ENCODE measurements around the gene TCERG1L.

TCERG1L gene

DNA sequence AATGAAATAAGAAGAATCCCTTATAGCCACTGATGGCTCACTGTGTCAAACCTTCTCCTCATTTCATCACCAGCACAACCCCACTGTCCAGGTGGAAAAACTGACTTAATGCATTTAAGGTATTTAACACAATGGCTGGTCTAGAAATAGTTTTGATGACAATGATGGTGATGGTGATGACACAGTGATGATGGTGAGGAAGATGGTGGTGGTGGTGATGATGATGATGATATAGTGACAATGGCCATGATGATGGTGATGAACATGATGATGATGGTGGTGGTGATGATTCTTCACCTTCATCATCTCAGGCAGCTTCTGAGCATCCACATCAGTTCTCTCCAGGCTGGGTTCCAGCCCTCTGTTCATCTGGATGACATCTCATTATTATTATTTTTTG is 186.6 kb downstream of the TCERG1L start:
- no peak for DNase-seq (ENCODE audit: low spot score)

DNA sequence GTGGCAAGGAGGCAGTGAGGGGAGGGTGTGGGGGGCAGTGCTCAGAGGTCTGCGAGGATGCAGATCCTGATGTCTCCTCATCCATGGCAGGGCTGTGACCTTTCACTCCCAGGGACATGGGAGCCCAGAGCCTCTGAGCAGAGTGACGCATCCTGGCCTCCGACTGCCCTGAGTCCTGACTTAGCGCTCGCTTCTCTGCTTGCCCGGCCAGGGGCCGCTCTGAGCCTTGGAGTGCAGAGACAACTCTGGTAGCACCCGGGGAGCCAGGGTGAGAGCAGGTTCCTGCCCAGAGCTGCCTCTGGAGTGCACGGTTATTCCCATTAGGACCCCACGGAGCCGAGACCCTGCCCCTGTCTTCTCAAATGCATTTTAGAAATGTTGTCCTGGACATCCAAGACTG is 188.0 kb downstream of the TCERG1L start:
- DNase-seq (ENCODE audit: low spot score), result no peak

DNA sequence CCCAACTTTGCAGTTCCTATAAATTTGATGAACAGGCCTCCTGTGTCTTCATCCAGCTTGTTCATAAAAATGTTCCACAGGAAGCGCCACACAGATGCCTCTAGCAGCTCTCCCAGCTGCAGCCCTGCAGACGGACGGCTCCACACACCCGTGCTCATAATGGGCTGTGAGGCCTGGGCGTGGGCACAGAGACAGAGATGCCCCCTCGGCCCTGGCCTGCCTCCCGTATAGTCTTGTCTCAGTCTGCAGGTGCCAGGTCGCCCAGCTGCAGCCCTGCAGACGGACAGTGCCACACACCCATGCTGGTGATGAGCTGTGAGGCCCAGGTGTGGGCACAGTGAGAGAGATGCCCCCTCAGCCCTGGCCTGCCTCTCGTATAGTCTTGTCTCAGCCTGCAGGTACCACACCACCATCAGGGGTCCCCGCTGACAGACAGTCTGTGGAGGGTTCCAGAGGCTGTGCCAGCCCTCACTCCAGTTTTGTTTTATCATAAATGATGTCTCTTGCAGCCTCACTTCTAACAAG is 189.9 kb downstream of the TCERG1L start:
- no peak for DNase-seq (ENCODE audit: low spot score)

DNA sequence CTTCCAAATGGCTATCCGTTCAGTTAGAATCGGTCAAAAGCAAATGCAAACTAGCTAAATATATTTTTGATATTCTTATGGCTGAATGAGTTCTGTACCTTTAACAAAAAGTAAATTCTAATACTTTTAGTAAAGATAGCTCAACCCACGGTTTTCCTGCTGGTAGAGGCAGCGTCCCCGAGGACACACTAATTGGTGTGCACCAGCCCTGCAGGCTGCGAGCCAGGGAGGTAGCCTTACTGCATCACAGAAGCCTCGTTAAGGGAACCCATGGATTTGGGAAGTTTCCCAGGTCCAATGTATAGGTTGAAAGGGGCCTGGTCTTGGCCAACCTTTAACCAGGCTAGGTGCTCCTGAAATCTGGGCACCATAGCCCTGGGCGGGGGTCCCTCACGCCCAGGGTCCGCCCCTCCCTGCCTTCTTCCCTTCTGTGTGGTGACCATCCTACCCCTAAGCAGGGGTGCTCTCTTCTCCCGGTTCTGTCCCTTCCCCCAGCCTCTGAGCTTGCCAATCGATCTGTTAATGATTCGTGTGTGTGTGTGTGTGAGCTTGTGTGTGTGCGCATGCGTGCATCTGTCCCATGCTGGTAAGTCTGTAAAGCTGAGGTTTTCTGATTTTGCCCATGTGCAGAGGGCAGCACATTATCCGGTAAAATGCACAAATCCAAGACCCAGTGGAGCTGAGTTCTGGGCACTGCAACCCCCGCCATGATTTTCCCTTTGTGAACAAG is 191.7 kb downstream of the TCERG1L start:
- no peak for DNase-seq (ENCODE audit: low spot score)

DNA sequence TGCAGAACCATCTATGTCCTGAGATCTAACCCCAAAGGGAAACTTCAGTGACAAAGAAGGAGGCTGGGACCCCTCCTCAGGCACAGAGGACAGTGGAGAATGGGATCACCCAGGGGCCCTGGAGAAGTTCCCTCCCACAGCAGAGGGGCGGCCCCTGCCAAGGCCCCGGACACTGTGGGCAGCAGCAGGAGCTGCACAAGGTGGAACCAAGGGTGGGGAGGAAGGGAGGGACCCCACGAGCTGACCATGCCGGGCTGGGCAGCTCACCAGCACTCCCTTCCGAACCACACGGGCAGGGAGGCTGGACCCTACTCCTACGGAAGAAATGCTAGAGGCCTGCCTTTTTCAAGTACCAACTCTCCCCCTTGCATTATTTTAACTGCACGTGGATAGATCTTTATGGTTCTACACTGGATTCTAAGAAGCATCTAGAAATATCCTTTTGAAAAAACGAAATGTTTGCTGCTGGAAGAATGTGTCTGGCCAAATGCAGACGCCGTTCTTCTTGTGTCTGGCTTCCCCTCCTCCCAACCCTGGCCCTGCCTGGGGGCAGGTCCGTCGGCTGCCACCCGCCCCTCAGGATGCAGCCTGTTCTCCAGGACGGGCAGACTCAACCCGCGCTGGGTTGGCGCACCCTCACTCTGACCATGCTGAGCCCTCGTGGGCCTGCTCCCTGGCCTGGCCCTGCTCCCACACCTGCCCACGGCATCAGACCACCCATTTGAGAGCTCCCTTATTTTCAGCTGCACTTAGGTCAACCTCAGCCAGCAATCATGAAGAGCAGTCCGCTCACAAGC is 193.9 kb downstream of the TCERG1L start:
- DNase-seq (ENCODE audit: low spot score), result no peak

DNA sequence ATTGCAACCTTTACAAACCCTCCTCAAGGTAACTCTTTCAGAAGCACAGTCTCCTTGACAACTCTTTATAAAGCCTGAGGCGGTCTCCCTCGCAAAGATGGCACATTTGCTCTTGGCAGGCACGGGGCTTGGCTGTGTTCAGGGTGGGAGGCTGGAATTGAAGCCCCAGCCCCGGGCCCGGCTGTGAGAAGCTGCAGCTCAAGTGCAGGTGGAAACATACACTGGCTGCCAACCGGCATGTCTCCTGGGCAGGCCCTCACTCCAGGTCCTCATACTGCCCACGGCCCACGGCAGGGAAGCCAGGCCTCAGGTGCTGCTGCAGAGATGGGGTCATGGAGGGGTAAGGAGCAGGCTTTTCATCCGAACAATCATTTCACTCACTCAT is 194.5 kb downstream of the TCERG1L start:
- no peak for DNase-seq (ENCODE audit: low spot score)

DNA sequence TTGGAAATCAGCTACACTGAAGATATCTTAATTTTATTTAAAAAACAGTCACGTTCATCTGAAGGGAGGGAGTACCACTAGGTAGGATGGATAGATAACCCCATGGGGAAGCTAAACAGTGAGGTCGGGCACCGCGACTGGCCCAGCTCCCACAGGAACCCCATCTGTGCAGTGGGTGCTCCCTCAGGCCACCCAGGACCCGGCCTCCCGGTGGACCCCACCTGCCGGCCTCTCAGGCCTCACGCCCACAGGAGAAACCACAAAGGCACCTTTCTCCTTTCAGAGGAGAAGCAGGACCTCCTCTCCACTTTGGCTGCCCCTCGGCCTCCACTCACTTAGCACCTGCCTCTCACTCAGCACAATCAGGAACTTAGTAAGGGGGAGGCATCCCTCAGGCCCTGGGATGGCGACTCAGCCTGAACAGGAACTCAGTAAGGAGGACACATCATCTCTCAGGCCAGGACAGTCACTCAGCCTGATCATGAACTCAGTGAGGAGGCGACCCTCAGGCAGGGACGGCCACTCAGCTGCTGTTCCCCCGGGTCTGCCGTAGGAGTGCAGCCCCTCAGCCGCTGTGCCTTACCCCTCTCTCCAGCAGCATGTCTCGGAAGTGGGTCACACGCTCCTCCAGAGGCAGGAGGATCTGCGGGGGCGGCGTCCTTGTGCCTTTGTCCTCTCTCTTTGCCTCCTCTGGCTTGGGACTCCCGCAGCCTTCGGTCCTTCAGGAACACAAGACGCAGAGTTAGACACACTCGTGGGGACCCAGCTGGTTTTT is 195.1 kb downstream of the TCERG1L start:
- DNase-seq (ENCODE audit: low spot score), result no peak

DNA sequence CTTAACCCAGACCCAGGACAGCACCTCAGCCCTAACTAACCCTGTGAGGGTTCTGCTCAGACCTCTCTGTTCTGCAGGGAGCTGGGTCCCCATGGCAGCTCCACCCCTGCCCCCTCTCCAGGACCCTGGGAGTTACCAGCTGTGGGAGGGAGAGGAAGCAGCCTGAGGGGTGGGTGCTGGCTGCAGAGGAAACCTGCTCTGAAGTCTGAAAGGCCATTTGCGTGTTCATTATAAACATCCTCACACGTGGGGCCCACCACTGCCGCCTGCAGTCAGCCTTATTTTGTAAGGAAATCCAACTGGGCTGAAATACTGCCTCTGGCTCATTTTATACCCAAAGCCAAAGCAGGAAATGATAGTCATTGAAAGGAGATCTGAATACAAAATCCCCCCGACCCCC is 195.7 kb downstream of the TCERG1L start:
- DNase-seq (ENCODE audit: low spot score), result no peak

DNA sequence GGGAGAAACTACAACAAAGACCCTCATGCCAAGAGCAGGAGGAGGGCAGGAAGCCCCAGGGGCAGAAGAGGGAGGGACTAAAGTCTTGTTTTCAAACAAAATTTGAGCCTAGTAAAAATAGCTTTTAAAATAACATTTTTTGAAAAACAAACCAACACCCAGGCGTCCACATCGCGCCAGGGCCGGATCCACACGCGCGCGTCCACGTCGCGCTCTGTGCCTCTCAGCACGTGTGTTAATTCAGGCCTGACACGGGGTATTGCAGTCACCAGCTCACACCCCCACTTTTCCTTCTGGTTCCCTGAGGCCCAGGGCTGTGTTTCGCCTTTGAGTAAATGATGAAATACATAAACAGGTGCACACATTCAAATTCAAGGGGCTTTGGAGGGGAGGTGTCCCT is 196.2 kb downstream of the TCERG1L start:
- no peak for DNase-seq (ENCODE audit: low spot score)

DNA sequence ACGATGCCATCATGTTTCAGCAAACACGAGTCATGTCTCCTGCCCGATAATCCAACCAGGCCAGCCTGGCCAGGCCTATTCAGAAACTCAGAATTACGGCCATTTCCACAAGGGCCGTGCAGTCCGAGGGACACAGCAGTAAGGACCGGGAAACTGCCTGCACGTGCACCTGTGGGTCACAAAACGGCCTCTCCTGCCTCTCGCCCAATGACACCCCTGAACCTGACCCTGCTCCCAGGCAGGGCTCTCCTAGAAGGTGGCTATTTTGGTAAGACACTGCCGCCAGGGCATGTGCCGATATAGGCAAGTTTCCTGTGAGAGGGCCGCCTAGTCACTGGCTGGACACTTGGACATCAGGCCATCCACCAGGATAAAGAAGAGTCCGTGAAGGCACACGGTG is 196.7 kb downstream of the TCERG1L start:
- DNase-seq (ENCODE audit: low spot score), result no peak

DNA sequence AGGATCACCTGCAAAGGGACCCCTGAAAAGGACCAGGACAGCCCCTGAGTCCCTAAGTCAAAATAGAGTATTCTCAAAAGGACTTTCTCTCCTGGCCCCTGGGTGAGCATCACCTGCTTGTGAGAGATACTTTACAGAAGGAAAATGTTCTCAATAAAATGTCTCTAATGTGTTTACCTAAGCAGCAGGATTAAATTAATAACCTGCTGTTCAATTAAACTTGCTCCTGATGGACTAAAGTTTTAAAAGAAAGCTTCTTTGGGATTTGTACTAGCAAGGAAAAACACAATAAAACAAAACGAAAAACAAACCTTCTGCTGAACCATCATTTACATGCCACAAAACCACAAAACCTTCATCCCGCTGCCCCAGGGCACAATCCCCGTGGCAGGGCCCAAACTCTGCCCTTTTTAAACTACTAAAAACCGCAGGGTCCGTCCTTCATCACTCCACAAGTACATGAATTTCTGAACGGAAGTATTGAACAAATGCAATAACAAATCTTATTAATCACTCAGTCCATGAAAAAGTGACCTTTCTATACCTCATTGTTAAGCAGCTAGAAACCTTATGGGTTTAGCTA is 197.7 kb downstream of the TCERG1L start:
- no peak for DNase-seq (ENCODE audit: low spot score)

DNA sequence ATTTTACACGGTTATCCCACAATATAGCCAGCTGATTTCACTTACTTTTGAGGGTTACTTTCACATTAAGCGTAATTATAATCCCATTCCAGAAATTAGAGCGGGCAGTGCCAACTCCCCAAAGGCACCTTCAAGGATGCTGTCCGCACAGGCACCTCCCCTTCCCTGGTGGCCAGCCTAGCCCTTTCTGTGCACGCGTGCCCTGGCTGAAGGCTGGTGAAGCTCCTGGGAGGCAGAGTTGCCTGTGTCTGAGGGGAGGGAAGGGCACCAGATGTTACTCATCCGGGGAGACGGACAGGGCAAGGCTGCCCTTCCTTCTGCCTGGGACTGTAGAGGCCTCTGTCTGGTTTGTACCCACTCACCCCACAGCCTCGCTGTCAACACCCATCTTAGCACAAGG is 198.4 kb downstream of the TCERG1L start:
- DNase-seq (ENCODE audit: low spot score), result no peak

DNA sequence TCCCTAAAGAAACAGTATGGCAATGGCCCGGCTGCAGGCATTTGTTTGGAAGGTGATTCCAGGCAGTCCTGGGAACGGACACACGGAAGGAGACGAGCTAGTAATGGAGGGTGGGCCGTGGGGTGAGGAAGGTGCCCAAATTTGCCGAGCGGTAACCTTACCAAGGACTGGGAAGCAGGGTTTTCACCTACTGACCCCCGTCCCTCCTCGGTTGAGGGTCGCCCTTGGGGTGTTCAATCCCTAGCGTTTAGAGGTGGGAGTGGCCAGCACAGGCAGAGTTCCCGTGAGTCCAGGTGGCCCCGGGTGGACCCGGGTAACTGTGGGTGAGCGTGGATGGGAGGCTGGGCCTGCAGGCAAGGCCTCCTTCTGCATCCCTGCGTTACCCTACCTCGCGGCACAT is 198.8 kb downstream of the TCERG1L start:
- no peak for DNase-seq (ENCODE audit: low spot score)

DNA sequence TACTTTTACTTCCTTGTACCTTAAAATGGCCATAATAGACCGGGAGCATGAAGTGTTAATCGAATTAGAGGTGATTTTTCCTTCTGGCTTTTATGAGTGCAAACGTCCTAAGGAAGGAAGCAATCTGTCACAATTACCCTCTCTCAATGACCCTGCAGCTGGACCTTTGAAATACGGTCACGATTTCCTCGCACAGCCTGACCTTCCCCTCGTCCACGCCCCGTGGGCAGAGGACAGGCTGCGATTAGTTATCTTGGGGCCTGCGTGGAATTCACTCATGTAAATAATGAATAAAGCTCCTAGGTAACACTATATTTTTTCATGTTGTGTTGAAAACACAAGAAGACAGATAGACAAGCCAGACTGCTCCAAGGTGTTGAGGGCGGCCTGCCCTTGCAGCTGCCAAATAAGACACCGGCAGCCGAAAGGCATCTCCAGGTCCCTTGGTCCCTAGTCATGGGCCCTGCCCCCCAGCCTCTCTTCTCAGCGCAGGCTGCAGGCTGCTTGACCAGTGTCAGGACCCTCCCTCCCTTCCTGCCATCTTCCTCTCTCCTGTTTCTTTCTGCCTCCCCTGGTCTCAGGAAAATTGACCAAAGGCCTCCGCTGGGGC is 199.9 kb downstream of the TCERG1L start:
- no peak for DNase-seq (ENCODE audit: low spot score)

DNA sequence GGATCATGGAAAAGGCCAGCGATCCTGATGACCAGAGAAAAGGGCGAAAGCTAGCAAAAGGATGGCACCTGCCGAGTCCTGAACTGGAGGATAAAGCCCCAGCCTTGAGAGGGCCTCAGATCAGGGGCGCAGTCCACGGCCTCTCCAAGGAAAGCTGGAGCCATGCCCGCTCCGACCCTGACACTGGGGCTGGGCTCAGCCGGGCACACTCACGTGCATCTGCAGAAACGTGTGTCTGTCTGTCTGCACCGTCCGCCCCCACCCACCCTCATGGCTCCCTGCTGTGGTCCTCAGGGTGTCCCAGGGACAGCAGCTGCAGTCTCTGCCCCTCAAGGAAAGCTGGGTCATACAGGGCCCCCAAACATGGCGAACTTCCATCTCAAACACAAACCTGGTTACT is 200.5 kb downstream of the TCERG1L start:
- DNase-seq (ENCODE audit: low spot score), result no peak

DNA sequence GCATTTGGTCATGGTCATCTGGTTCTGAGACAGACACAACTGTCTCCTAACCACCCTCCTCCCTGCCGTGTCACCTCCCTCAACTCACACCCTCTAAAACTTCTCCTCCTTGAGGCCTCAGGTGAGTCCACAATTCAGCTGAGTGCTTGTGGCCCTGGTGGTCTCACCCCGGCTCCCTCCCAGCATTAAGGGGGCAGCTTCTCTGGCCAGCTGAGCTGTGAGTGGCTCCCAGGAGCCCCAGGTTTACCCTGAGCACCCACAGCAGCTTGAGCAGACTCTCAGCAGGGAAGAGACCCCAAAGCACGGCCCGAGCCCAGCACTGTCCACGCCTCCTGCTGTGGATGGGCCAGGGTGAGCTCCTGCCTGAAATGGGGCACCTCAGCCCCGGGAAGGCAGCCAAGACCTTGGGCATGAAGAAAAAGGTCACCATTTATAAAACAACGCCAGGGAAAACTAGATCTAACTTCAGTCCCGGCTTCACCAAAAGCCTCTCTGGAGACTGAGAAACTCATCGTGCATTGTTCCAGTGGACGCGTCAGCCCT is 201.2 kb downstream of the TCERG1L start:
- no peak for DNase-seq (ENCODE audit: low spot score)

DNA sequence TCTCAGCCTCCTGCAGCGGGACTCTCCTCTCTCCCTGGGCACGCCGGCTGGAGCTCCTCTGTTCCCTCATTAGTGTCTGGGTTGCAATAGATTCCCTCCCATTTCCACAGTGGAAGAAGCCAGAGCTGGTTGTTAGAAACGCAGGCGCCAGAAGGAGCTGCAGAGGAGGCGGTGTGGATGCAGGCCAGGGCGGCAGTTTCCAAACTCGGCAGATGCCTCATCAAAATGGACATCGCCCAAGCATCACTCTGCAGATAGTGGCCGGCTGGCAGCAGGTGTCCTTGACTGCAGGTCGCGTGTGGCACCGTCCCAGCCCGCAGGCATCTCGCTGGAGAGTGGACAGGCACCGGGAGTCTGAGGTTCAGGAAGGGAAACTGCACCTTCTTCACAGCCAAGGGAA is 201.8 kb downstream of the TCERG1L start:
- no peak for DNase-seq (ENCODE audit: low spot score)

DNA sequence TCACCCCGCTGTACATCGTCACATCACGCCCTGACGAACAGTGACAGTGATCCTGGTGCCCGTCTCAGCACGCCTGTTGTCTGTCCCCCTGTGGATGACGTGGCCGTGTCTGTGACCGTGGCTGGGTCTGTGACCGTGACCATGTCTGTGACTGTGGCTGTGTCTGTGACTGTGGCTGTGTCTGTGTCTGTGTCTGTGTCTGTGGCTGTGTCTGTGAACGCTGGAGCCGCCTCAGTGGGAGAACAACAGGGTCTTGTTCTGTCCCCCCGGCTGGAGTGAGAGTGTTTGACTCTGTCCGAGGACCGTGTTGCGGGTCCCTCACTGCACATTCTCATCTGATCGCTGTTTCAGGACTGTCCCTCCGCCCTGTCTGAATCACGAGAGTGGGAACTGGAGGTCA is 202.2 kb downstream of the TCERG1L start:
- no peak for DNase-seq (ENCODE audit: low spot score)

DNA sequence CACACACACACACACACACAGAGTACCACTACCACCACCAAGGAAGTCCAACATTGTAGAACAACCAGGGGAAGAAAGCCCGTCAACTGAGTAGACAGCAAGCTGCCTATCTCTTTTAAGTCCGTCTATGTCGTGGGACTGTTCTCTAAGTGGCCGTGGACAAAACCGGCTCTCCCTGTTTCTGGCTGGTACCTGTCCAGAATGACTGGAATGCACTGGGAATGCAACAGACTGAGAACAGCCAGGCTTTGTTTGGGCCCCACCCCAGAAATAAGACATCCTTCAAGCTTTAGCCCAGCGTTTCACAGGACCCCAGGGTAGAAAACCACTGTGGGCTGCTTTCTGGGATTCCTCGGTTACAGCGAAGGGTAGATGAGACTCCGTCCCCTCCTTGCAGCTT is 203.6 kb downstream of the TCERG1L start:
- DNase-seq (ENCODE audit: low spot score), result no peak

DNA sequence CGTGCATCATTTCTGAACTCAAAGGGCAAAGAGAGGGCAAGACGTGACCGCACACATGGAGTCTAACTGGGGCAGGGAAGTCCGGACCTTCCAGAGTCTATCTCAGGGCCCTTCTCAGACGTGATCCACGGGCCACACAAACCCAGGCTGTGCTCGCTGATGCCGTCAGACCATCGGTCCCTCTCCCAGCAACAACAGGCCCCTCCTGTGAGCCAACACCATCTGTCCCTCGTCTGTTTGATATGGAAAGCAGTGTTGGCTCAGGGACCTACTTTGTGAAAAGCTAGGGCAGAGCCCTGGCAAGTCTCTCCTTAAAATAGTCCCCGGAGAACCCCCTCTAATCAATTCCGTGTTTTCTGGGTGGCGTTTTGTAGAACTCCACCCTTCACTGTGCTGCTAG is 208.8 kb downstream of the TCERG1L start:
- no peak for DNase-seq (ENCODE audit: low spot score)

DNA sequence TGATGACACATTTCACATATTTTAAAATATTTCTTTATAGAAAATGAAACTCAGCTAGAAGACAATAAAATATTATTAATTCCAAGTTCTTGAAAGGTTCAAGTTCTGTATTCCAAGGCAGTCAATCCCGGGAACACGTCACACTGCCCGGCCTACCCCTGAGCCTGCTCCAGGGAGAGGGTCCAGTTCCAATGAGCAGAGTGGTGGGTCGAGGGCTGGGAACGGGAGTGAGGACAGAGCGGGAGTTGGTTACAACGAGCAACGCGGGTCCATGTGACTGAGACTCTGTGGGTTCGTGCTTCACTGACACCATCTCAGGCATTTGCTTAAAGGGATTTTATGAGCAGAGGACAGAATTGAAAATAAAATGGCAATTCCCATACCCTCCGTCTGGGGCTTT is 209.4 kb downstream of the TCERG1L start:
- DNase-seq (ENCODE audit: low spot score), result no peak
